Spleen (tissue), 7 donors: ENCODE data around the gene PAM.

Experiments
- POLR2A ChIP-seq, 3 donors: fragments of 450-650 bp; IDR thresholded peaks; one replicate each; pipeline ENCODE4 v1.5.1; 2017; ENCODE audit warnings: antibody characterized with exemption in 3 of 3, mild to moderate bottlenecking in 1 of 3
- POLR2AphosphoS5 ChIP-seq, 3 donors: sonication (generic); formaldehyde crosslinking; IDR thresholded peaks; one replicate each; pipeline ENCODE4 v1.5.1; 2017; ENCODE audit warnings: antibody characterized with exemption in 3 of 3
- TF ChIP-seq, protein P1 (sequence below), 11 experiments: fragments of 200-600 bp in 7 of 11; fragments of 450-650 bp in 4 of 11; sonication (generic) in 4 of 11; IDR thresholded peaks in 8 of 11; conservative IDR thresholded peaks in 3 of 11; 1 replicate in 7 of 11; 2 replicates in 4 of 11; pipeline versions ENCODE4 v1.4.0 to v1.8.0; 2016 to 2021; ENCODE audit warnings: antibody characterized with exemption in 11 of 11, inconsistent platforms in 4 of 11, mild to moderate bottlenecking in 1 of 11
- donor health status: DM: no; HTN: no; CAD: no; lungs with moderate emphysema.
- donor health status: DM: no; HTN: no; CAD: no.
- donor health status: DM: no; HTN: no; CAD: no.

DNA sequence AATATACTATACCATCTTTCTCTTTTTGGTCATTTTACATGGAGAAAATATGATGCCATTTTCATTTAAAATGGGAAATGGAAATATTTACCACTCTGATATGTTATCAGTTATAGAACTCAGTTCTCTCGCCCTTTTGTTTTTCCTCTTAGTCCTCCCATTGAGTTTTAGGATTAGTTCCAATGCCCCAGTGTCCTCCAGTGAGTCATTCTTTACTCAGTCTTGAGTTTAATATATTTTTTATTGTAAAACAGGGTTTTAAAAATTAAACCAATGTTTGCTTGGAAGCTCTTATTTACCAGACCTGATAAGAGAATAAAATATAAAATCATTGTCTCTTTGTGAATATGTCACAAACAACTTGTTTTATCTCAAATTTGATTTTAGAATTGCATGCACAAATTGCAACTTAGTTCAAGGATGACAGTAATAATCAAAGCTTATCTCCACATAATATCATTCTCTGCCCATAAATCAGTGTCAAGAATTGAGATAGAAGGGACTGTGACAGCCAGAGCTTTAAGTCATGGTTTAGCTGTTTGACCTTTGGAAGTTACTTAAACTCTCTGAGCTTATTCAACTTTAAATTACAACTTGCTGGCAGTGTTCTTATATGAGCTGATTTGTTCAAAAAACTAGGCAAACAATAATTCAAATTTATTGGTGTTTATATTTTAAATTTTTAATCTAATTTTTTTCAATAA lies 166.4 kb downstream of the PAM start:
- TF ChIP-seq, protein P1, sequence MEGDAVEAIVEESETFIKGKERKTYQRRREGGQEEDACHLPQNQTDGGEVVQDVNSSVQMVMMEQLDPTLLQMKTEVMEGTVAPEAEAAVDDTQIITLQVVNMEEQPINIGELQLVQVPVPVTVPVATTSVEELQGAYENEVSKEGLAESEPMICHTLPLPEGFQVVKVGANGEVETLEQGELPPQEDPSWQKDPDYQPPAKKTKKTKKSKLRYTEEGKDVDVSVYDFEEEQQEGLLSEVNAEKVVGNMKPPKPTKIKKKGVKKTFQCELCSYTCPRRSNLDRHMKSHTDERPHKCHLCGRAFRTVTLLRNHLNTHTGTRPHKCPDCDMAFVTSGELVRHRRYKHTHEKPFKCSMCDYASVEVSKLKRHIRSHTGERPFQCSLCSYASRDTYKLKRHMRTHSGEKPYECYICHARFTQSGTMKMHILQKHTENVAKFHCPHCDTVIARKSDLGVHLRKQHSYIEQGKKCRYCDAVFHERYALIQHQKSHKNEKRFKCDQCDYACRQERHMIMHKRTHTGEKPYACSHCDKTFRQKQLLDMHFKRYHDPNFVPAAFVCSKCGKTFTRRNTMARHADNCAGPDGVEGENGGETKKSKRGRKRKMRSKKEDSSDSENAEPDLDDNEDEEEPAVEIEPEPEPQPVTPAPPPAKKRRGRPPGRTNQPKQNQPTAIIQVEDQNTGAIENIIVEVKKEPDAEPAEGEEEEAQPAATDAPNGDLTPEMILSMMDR (IDR thresholded peaks at IDR 0.05 in 8 of 11, conservative IDR thresholded peaks at IDR 0.05 in 3 of 11): no peak
- TF ChIP-seq POLR2AphosphoS5 (IDR thresholded peaks at IDR 0.05) (no peak), POLR2A (IDR thresholded peaks at IDR 0.05) (no peak)
